Measurements from ENCODE around the gene FOSL1. TPM values are rescaled to one million over a fixed set of nuclear protein-coding genes. Genes with fewer than 3 reads are reported as not detected.

FOSL1 gene
- total RNA-seq, 1 experiment from 2014 or later: 125 TPM

GRCh38 chr11:65871811-65872548 lies 28.2 kb downstream of the FOSL1 start:
- intact Hi-C loops (cut with micrococcal nuclease): loop anchor here (5.0 kb wide), 1 partner anchor 160 kb away; the partner anchor contains the start of gene KAT5
- BruUV-seq (replicated peaks): no TSS peak
- Histone ChIP-seq H3K27ac (ENCODE audit: low read depth, low read length) (no peak overlapping the region), H3K79me2 (ENCODE audit: insufficient read depth, low read length) (no peaks in the 10 kb centered on the region), H3K4me3 (replicated peaks in 1 of 2; ENCODE audit: low read depth in 1 of 2, low read length in 2 of 2) (no peak overlapping the region), H3K9me3 (ENCODE audit: control insufficient read depth in 1 of 2, insufficient read depth in 1 of 2, low read depth in 1 of 2, low read length in 2 of 2) (no peaks in the 10 kb centered on the region), H2AFZ (ENCODE audit: low read depth, low read length, poor library complexity, severe bottlenecking) (no peak overlapping the region), H3K27me3 (ENCODE audit: insufficient read depth, low read length) (no peaks in the 10 kb centered on the region), H4K20me1 (ENCODE audit: insufficient read depth) (no peaks in the 10 kb centered on the region), H3K36me3 (ENCODE audit: control insufficient read depth in 1 of 2, insufficient read depth in 2 of 2, low read length in 2 of 2) (no peaks in the 10 kb centered on the region), H3K9me2 (ENCODE audit: insufficient read depth) (no peaks in the 10 kb centered on the region), H3K4me1 (ENCODE audit: control insufficient read depth in 1 of 2, insufficient read depth in 2 of 2, low read length in 2 of 2) (peaks cover 10 to 13% of the 10 kb centered on the region in 2 experiments; a peak in 3 of 4 replicates), H3K9ac (ENCODE audit: low read length) (no peak overlapping the region), H3K4me2 (ENCODE audit: low read length) (no peak overlapping the region)
- TF ChIP-seq EGR1 (IDR thresholded peaks at IDR 0.05; ENCODE audit: low read depth) (no peak), SRF (IDR thresholded peaks at IDR 0.05; ENCODE audit: low read depth) (no peak), SP1 (IDR thresholded peaks at IDR 0.05; ENCODE audit: low read depth) (no peak), ZNF274 (IDR thresholded peaks at IDR 0.05; ENCODE audit: low read depth, low read length) (no peak), POLR2A (IDR thresholded peaks at IDR 0.05; ENCODE audit: borderline replicate concordance, extremely low read depth, insufficient read depth, insufficient read length) (no peak), EZH2phosphoT487 (IDR thresholded peaks at IDR 0.05; ENCODE audit: borderline replicate concordance) (no peak), JUND (IDR thresholded peaks at IDR 0.05) (no peak), RAD21 (IDR thresholded peaks at IDR 0.05; ENCODE audit: low read depth) (no peak), REST (IDR thresholded peaks at IDR 0.05; ENCODE audit: low read depth) (no peak), CEBPB (IDR thresholded peaks at IDR 0.05; ENCODE audit: low read depth) (no peak), TCF7L2 (IDR thresholded peaks at IDR 0.05; ENCODE audit: borderline replicate concordance, extremely low read depth, insufficient read depth, insufficient read length) (no peak), ATF3 (IDR thresholded peaks at IDR 0.05) (no peak), MAX (IDR thresholded peaks at IDR 0.05) (no peak), CBX3 (IDR thresholded peaks at IDR 0.05; ENCODE audit: low read depth) (no peak), FOSL1 (IDR thresholded peaks at IDR 0.05; ENCODE audit: low read depth) (no peak), YY1 (IDR thresholded peaks at IDR 0.05; ENCODE audit: extremely low read depth, insufficient replicate concordance, low read depth, low read length) (no peak), SIN3A (IDR thresholded peaks at IDR 0.05; ENCODE audit: low read depth) (no peak), POLR2AphosphoS5 (IDR thresholded peaks at IDR 0.05; ENCODE audit: low read depth, low read length) (no peak)
- ChIA-PET RAD21 (ENCODE audit: low non-redundant PET in 1 of 2, low total read pairs in 2 of 2, uncharacterized antibody in 2 of 2, unreplicated experiment in 2 of 2) (interaction anchor here in 1 of 2 experiments (0.6 kb wide), 1 partner anchor 16 kb away, joined by 3 read pairs; the partner anchor contains the start of gene FIBP), POLR2A (interaction anchor here (1.0 to 4.8 kb wide), 3 partner anchors 10 to 17 kb away, joined by 3 to 36 read pairs (median 4); partner anchors contain the start of genes CFL1 and MUS81), CTCF (interaction anchor here (1.5 to 1.9 kb wide), 3 partner anchors 12 to 16 kb away, joined by 6 to 15 read pairs (median 8); partner anchors contain the start of genes FIBP and MUS81)
- DNase-seq (ENCODE audit: low read depth, low spot score) (no peak), ATAC-seq (no peak)
